Lower leg skin (tissue), 3 donors: ENCODE measurements around the gene TNFSF8.

ENCODE experiments used
- POLR2A ChIP-seq, 2 donors: fragments of 450-650 bp; IDR thresholded peaks; one replicate each; pipeline ENCODE4 v1.6.1; 2016 to 2017; ENCODE audit warnings: antibody characterized with exemption in 2 of 2, mild to moderate bottlenecking in 1 of 2, moderate library complexity in 1 of 2
- TF ChIP-seq, protein P1 (sequence below), 3 donors: fragments of 450-650 bp; IDR thresholded peaks; one replicate each; pipeline ENCODE4 v1.5.1; 2016; ENCODE audit warnings: antibody characterized with exemption in 3 of 3, mild to moderate bottlenecking in 3 of 3, moderate library complexity in 2 of 3

DNA sequence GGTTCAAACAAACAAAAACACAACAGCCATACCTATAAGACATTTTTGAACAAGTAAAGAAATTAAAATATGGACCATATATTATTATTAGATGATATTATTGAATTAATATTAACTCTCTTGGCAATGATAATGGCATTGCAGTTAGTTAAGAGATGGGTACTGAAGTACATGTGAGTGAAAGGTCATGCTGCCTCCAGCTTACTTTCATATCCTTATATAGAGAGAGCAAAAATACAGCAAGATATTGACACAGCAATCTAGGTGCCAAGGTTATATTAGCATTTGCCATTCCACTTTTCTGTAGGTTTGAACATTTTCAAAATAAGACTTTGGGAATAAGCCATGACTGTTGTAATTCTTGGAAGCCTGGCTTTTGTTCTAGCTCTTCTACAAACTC lies 6.1 kb downstream of the TNFSF8 start:
- TF ChIP-seq, protein P1, sequence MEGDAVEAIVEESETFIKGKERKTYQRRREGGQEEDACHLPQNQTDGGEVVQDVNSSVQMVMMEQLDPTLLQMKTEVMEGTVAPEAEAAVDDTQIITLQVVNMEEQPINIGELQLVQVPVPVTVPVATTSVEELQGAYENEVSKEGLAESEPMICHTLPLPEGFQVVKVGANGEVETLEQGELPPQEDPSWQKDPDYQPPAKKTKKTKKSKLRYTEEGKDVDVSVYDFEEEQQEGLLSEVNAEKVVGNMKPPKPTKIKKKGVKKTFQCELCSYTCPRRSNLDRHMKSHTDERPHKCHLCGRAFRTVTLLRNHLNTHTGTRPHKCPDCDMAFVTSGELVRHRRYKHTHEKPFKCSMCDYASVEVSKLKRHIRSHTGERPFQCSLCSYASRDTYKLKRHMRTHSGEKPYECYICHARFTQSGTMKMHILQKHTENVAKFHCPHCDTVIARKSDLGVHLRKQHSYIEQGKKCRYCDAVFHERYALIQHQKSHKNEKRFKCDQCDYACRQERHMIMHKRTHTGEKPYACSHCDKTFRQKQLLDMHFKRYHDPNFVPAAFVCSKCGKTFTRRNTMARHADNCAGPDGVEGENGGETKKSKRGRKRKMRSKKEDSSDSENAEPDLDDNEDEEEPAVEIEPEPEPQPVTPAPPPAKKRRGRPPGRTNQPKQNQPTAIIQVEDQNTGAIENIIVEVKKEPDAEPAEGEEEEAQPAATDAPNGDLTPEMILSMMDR (IDR thresholded peaks at IDR 0.05) = no peak
- no peak for TF ChIP-seq POLR2A (IDR thresholded peaks at IDR 0.05)
